Measurements from ENCODE around the gene DPP6.

DPP6 gene

GRCh38 chr7:154592388-154592787 lies 540.2 kb downstream of the DPP6 start:
- DNase-seq (ENCODE audit: low read depth) = no peak

- DNase-seq (ENCODE audit: low read depth) = no peak
These were observed 546.2 kb downstream of the DPP6 start for GRCh38 chr7:154598396-154598795.

DNA sequence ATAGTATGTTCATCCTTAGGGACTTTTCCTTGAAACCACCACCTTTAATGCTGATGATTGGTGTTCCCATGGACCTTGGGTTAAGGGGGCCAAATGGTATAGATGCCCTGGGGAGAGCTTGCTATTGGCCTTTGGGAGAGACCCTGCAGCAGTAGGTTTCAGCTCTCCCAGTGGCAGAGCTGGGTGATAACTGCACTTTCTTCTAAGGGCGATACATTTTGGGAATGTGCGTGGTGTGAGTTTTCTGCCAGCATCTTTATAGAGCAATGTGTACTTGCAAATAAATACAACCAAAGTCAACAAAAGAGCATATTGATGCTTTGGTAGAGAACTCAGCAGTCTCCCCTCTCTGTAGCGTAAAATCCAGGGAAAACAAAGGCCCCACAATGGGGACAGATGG lies 546.7 kb downstream of the DPP6 start:
- no peak for DNase-seq (ENCODE audit: low read depth)

- no peak for DNase-seq (ENCODE audit: low read depth)
These were observed 558.7 kb downstream of the DPP6 start for GRCh38 chr7:154610903-154611302.

DNA sequence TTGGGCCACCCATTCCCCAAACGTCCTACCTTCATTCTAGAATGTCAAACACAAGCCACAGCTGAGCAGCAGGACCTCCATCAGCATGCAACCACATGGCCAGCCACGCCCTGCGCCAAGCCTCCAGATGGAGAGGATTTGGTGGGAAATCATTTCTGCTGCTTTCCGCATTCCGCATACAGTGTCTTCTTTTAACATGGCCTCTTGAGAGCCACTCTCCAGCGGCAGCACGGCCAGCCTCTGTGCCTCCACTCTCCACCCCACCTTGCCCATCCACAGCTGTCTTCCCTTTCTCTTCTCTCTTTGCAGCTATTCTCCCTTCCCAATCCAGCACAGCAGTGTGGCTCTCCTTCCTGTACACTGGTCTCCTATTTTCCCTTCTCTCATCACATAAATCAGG lies 561.6 kb downstream of the DPP6 start:
- no peak for DNase-seq (ENCODE audit: low read depth)

GRCh38 chr7:154620141-154620755 lies 568.0 kb downstream of the DPP6 start:
- DNase-seq (ENCODE audit: low read depth) = no peak

GRCh38 chr7:154623399-154623798 lies 571.2 kb downstream of the DPP6 start:
- DNase-seq (ENCODE audit: low read depth) = no peak

DNA sequence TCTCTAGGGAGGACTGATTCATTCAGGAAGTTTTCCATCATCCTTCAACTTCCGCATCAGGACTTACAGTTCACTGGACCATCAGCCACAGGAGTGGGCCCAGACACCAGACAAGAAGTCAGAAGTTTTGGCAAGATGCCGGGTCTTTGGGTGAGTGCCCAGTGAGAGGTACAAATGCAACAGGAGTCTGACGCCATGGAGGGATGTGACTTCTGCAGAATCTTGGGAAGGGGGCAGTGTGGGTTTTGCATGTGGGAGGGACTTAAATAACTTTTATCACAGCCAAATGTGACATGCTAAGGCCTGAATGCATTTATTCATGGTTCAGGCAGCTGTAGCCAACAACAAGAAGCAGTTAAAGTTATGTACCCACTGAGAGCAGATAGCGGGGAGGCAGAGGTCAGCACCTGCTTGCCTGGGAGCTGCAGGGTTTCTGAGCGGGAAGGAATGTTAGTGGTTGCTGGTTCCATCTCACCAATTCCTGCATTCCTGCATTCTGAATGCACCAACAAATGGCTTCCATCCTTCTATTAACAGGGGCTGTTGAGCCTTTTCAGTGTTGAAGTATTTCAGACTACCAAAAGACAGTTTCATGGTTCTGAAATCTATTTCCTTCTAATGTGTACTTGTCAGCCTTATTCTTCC lies 575.6 kb downstream of the DPP6 start:
- DNase-seq (ENCODE audit: low read depth) = no peak

DNA sequence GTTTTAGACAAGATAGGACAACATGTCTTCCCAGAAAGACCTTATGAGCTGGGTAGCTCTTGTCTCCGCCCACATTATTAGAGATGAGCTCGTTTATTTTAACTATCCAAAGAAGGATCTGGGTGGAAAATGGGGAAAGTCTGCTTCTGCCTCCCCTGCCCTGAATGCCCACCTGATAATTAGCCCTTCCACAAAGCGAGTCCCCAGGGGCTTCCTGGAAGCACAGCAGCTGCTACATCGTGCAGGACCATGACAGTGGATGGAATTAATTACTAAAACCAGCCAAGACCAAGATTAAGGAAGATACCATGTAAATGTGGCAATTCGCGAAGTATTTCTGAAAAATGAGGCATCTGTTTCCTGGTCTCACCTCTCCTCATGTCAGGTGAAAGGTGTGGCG lies 576.4 kb downstream of the DPP6 start:
- no peak for DNase-seq (ENCODE audit: low read depth)

- no peak for DNase-seq (ENCODE audit: low read depth)
These were observed 579.0 kb downstream of the DPP6 start for GRCh38 chr7:154631162-154631561.

GRCh38 chr7:154633641-154634040 lies 581.4 kb downstream of the DPP6 start:
- DNase-seq (ENCODE audit: low read depth) = no peak

- DNase-seq (ENCODE audit: low read depth) = no peak
These were observed 586.1 kb downstream of the DPP6 start for GRCh38 chr7:154638286-154638685.

GRCh38 chr7:154640266-154640865 lies 588.2 kb downstream of the DPP6 start:
- DNase-seq (ENCODE audit: low read depth) = no peak

DNA sequence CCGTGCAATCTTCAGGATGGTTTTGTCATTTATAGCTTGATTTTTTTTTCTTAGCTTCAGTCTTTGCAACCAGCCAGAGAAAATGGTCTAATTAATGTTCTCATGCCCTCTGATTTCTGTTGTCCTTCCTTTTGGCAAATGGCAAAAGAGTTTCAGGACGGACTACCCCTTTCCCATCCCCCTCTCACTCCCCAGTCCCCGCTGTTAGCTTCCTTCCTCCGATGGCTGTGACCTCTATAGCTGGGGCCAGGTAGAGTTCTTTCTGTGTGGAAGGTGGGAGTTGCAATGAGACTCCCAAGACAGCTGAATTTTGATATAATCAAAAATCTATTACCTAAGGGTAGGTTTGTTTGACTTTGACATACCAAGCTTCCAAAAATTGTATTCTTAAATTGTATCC lies 588.7 kb downstream of the DPP6 start:
- no peak for DNase-seq (ENCODE audit: low read depth)

DNA sequence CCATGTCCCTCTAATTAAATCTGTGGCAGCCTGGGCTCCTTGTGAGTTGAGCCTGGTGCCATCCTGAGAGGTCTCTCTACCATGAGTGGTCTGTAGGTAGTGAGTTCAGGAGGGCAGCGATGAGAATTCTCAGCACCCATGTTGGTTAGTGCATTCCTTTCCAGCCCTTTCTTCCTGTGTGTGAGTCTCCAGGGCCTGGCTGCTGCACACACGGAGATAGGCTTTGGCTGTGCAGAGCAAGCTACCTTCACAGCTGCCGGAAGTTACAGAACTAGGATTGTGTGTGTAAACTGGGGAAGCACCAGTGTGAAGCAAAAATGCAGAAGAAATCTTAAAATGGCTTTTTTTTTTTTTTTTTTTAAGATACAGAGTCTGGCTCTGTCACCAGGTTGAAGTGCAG lies 592.2 kb downstream of the DPP6 start:
- no peak for DNase-seq (ENCODE audit: low read depth)

DNA sequence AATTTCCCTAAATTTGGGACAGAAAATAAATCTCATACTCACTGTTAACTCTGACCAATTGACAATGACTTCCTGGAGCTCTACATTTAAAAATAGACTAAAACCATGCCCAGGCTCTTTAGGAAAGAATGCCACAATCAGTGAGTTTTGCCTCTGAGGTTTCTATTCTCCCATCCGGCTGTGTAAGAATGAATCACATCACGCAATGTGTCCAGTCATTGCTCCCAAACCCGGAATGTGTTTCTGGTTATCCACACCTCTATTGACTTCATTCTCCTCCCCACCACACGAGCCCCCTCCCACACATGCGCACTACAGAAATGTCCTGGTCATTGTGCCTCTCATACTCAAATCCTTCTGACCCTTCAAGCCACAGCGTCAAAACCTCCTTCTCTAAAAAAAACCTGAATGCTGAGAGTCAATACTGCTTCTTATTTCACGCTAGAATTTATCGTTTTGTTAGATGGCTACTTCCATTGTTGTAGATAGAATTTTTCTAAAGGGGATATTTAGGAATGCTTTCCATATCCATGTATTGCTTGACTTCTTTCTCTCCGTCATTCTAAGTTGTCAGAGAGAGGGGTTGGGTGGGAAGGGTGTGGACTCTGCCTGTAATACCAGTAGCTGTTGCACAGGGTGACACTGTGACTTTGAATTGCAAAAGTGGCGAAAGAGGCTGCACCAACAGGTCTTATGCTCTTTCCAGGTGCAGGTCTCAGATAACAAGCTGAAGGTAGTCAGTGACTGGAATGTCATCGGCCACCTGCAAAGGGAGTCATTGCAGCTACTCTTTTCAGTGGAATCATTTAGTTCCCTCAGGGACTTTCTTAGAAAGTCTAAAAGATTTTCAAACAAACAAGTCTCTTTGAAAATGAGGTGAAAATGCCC lies 594.2 kb downstream of the DPP6 start:
- no peak for DNase-seq (ENCODE audit: low read depth)

DNA sequence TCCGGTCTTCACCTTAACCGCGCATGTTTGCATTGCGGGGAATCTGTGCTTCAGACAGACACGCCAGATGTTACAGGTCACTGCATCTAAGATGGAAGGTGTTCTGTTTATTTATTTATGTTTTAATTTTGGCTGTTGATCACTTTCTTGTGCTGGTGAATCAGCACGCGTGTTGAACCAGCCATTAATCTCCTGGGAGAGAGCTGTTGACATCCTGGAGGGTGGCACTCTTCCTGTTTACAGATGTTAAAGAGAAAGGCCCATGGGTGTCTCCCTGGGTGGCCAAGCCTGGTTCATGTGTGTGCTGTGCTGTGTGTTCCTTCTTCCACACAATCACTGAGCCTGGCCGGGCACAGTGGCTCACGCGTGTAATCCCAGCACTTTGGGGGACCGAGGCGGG lies 595.4 kb downstream of the DPP6 start:
- no peak for DNase-seq (ENCODE audit: low read depth)

GRCh38 chr7:154649015-154649414 lies 596.8 kb downstream of the DPP6 start:
- no peak for DNase-seq (ENCODE audit: low read depth)

- DNase-seq (ENCODE audit: low read depth) = no peak
These were observed 597.2 kb downstream of the DPP6 start for GRCh38 chr7:154649434-154649833.

DNA sequence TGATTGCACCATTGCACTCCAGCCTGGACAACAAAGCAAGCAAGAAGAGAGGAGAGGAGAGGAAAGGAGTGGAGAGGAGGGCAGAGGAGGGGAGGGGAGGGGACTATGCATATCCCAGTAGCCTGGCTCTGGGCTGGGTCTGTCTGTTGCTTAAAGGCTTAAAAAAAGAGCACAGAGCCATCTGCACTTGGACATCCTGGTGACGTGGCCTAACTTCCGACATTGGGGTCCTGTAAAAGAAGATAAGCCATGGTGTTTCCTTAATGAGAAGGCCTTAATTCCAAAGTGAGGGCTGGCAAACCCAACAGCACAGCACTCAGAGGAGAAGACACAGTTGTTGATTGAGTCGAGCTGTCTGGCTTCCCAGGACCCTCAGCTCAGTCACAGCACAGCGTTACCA lies 598.1 kb downstream of the DPP6 start:
- no peak for DNase-seq (ENCODE audit: low read depth)

GRCh38 chr7:154651501-154651900 lies 599.3 kb downstream of the DPP6 start:
- no peak for DNase-seq (ENCODE audit: low read depth)

DNA sequence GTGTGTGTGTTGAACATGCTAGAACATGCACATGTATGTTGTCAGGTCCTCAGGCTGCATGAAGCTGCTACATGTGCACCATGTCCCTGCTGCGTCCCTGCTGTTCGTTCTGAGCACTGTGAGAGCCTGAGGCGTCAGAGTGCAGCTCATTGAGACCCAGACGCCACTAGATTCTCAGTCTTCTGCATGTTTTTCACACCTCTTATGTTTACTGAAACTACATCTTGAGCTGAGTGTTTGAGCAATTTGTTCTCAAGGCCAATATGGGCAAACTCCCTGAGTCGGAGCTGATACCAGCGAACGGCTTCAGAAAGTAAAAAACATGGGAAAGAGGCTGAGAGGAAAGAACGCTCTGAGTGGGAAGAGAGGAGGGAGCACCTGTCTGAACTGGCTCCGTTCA lies 600.4 kb downstream of the DPP6 start:
- no peak for DNase-seq (ENCODE audit: low read depth)

DNA sequence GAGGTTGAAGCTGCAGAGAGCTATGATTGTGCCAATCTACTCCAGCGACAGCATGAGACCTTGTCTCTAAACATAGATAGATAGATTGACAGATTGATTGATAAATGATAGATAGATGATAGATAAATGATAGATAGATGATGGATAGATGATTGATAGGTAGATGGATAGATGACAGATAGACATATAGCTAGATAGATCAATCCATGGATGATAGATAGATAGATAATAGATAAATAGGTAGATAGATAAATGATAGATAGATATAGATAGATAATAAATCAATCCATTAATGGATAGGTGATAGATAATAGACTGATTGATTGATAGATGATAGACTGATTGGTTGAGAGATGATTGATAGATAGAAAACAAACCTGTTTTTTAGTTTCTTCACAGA lies 601.1 kb downstream of the DPP6 start:
- no peak for DNase-seq (ENCODE audit: low read depth)

All from amniotic epithelial cell (primary cell).